WTC11 (cell line): ENCODE measurements around the gene NKAP.

ENCODE experiments used
- CTCF ChIP-seq: fragments of 200-600 bp; IDR thresholded peaks from 2 replicates; pipeline ENCODE4 v1.8.0; 2022; ENCODE audit warnings: antibody characterized with exemption
- FOXJ3 ChIP-seq: sonication (generic); formaldehyde crosslinking; IDR thresholded peaks from 2 replicates; pipeline ENCODE4 v1.9.0; 2021; ENCODE audit warnings: missing genetic modification reagents, mild to moderate bottlenecking, borderline replicate concordance
- SMAD3 ChIP-seq: sonication (generic); formaldehyde crosslinking; IDR thresholded peaks from 2 replicates; pipeline ENCODE4 v1.8.0; 2022; ENCODE audit warnings: missing genetic modification reagents, mild to moderate bottlenecking, borderline replicate concordance
- TEAD1 ChIP-seq: sonication (generic); formaldehyde crosslinking; IDR thresholded peaks from 2 replicates; pipeline ENCODE4 v1.8.0; 2022; ENCODE audit warnings: mild to moderate bottlenecking, missing genetic modification reagents
- USF1 ChIP-seq: sonication (generic); formaldehyde crosslinking; IDR thresholded peaks from 2 replicates; pipeline ENCODE4 v1.8.0; 2022; ENCODE audit warnings: mild to moderate bottlenecking, missing genetic modification reagents
- ZNF671 ChIP-seq: fragments of 250-450 bp; sonication (Bioruptor Pico); IDR thresholded peaks from 2 replicates; pipeline ENCODE4 v1.8.0; 2021; ENCODE audit warnings: mild to moderate bottlenecking
- ZSCAN18 ChIP-seq: fragments of 250-450 bp; sonication (Bioruptor Pico); IDR thresholded peaks from 2 replicates; pipeline ENCODE4 v2.1.2; 2022; ENCODE audit warnings: mild to moderate bottlenecking, moderate library complexity

- TF ChIP-seq CTCF = no peak
- no peak for TF ChIP-seq FOXJ3 (CRISPR knock-in tag)
- no peak for TF ChIP-seq ZSCAN18 (CRISPR knock-in tag)
- TF ChIP-seq SMAD3 (CRISPR knock-in tag) = no peak
- no peak for TF ChIP-seq TEAD1
- no peak for TF ChIP-seq USF1 (CRISPR knock-in tag)
- no peak for TF ChIP-seq ZNF671 (CRISPR knock-in tag)
Observed at GRCh38 chrX:119991005-119991787, 47.6 kb upstream of the NKAP start.
